ENCODE results near the gene VAX1.

GRCh38 chr10:117163954-117164548 lies 26.0 kb upstream of the VAX1 start:
- no peak for TF ChIP-seq CTCF (conservative IDR thresholded peaks at IDR 0.05; ENCODE audit: low read length)
- TF ChIP-seq EZH2phosphoT487 (IDR thresholded peaks at IDR 0.05; ENCODE audit: borderline replicate concordance): no peak

All from Loucy (cell line).